ENCODE data around the gene LIPE. TPM values are rescaled to one million over a fixed set of nuclear protein-coding genes. Genes with fewer than 3 reads are reported as not detected.

Gene LIPE
- total RNA-seq, 1 experiment from 2014 or later = not detected

DNA sequence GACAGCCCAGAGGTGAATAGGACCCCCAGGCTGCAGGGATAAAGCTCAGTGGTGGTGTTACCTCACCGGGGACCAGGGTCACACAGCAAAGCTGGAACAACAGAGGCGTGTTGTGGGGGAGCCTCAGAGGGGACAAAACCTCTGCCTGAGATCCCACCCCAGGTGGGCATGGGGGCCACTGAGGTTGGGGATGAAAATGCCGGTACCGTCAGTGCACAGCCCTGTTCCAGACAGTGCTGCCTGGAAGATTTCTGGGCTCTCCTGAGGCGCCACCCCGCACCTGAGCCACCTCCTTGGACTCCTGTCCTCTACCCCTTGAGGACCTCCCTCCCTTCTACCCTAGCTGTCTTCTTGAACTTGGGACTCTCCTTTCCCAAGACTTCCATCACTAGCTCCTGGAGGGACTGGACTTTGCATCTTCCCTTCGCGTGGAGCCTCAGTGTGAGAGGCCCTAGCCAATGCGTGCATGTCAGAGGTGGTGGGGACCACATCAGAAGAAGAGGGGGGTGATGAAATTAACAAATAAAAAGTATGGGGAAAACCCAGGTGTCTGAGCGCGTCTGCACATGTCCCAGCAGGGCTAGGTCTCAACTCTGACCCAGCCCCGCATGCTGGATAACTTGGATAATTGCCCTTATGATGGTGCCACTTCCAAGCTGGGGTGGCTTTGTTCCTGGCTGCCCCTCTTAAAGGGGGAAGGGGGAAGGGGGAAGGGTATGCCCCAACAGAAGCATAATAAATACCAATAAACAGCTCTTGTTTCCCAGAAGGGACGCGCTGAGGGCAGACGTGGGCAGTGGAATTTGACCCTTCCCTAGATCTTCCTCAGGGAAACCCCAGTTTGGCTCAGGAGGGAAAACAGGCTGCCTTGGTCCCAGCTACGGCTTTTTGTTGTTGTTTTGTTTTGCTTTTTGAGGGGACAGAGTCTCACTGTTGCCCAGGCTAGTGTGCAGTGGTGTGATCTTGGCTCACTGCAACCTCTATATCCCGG, 48.7 kb downstream of the LIPE start:
- peaks cover 30% of the 10 kb centered on the region for H3K27me3 ChIP-seq
- no peak for DNase-seq
- no peak overlapping the region for H3K4me3 ChIP-seq
- H3K9me3 ChIP-seq = no peaks in the 10 kb centered on the region
- H3K36me3 ChIP-seq = no peaks in the 10 kb centered on the region

DNA sequence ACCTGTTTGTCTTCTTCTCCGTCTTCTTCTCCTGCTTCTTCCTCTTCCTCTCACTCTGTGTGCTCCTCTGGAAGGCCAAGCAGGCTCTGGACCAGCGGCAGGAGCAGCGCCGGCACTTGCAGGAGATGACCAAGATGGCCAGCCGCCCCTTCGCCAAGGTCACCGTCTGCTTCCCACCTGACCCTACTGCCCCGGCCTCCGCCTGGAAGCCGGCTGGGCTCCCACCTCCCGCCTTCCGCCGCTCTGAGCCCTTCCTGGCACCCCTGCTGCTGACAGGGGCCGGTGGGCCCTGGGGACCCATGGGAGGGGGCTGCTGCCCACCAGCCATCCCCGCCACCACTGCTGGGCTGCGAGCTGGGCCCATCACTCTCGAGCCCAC, 51.0 kb downstream of the LIPE start:
- H3K4me3 ChIP-seq = no peak overlapping the region
- no peaks in the 10 kb centered on the region for H3K36me3 ChIP-seq
- no peak for DNase-seq

DNA sequence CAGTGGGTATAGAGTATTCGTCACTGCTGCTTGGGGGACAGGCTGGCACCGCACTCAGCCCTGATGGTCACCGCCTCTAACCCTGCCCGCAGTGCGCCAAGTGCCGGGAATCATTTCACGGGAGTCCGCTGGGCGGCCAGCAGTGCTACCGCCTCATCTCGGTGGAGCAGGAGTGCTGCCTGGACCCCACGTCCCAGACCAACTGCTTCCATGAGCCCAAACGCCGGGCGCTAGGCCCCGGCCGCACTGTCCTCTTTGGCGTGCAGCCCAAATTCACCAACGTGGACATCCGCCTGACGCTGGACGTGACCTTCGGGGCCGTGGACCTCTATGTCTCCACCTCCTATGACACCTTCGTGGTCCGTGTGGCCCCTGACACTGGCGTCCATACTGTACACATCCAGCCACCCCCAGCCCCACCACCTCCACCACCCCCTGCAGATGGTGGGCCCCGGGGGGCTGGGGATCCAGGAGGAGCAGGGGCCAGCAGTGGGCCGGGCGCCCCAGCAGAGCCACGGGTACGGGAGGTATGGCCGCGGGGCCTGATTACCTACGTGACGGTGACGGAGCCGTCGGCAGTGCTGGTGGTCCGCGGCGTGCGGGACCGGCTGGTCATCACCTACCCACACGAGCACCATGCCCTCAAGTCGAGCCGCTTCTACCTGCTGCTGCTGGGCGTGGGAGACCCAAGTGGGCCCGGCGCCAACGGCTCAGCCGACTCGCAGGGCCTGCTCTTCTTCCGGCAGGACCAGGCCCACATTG, 51.6 kb downstream of the LIPE start:
- no peak for DNase-seq
- no peaks in the 10 kb centered on the region for H3K36me3 ChIP-seq
- peaks cover 20% of the 10 kb centered on the region for H3K27me3 ChIP-seq
- no peaks in the 10 kb centered on the region for H3K9me3 ChIP-seq
- H3K4me3 ChIP-seq = no peak overlapping the region

More for the DNA sequence above, 51.0 kb downstream of the LIPE start:
- Histone ChIP-seq H3K27me3 (peaks cover 25% of the 10 kb centered on the region), H3K9me3 (no peaks in the 10 kb centered on the region)

- no peaks in the 10 kb centered on the region for H3K36me3 ChIP-seq
Observed at GRCh38 chr19:42374826-42375376, 52.3 kb downstream of the LIPE start.

GRCh38 chr19:42370626-42371175, 56.5 kb downstream of the LIPE start:
- DNase-seq = no peak

More at GRCh38 chr19:42374826-42375376, 52.3 kb downstream of the LIPE start:
- Histone ChIP-seq H3K4me3 (no peak overlapping the region), H3K27me3 (peaks cover 13% of the 10 kb centered on the region), H3K9me3 (no peaks in the 10 kb centered on the region)
- no peak for DNase-seq

GRCh38 chr19:42370068-42370520, 57.1 kb downstream of the LIPE start:
- no peak for DNase-seq
- Histone ChIP-seq H3K27me3 (no peaks in the 10 kb centered on the region), H3K9me3 (no peaks in the 10 kb centered on the region; the same call in 1 of the 2 replicates), H3K4me3 (no peak overlapping the region), H3K36me3 (peaks cover 8% of the 10 kb centered on the region)

More at GRCh38 chr19:42370626-42371175, 56.5 kb downstream of the LIPE start:
- no peaks in the 10 kb centered on the region; the same call in 1 of the 2 replicates for H3K9me3 ChIP-seq
- no peak overlapping the region for H3K4me3 ChIP-seq
- peaks cover 7% of the 10 kb centered on the region; the same call in 1 of the 2 replicates for H3K36me3 ChIP-seq
- no peaks in the 10 kb centered on the region for H3K27me3 ChIP-seq

DNA sequence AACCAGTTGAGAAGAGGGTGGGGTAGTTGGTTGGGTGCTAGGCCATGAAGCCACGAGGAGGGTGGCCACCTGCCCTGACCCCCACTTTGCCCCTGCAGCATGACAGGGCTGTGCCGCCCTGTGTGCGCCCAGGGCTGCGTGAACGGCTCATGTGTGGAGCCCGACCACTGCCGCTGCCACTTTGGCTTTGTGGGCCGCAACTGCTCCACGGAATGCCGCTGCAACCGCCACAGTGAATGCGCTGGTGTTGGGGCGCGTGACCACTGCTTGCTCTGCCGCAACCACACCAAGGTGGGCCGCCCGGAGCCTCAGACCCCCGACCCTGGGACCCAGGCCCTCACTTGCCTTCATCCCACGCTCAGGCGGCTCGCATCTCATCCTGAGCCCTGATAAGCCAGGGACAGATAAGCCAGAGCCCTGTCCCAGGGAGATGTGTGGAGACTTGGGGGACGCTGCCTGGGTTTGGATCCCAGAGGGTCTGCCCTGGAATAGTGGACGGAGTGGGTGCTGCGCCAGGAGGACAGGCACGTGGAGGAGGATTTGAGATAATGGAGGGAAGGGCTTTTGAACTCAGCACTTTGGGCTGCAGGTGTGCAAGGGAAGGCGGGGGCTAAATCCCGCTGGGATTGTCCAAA, 57.6 kb downstream of the LIPE start:
- Histone ChIP-seq H3K36me3 (peaks cover 14% of the 10 kb centered on the region), H3K27me3 (no peaks in the 10 kb centered on the region), H3K9me3 (no peaks in the 10 kb centered on the region; the same call in 1 of the 2 replicates), H3K4me3 (no peak overlapping the region)
- DNase-seq = no peak

DNA sequence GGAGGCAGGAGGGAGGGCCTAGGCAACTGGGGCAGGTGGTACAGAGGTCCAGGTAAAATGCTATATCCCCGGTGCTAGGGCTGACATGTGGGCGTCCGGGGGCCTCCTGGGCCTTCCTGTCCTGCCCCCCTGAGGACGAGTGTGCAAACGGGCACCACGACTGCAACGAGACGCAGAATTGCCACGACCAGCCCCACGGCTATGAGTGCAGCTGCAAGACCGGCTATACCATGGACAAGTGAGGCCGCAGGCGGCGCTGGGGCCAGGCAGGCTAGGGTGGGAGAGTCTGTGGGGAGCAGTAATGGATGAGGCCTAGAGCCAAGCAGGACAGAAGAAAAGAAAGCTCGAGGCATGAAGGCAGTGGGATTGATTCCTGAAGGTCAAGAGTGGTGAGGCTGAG, 58.4 kb downstream of the LIPE start:
- Histone ChIP-seq H3K4me3 (no peak overlapping the region), H3K9me3 (peaks cover 6% of the 10 kb centered on the region), H3K36me3 (peaks cover 21% of the 10 kb centered on the region), H3K27me3 (no peaks in the 10 kb centered on the region)
- DNase-seq = no peak

DNA sequence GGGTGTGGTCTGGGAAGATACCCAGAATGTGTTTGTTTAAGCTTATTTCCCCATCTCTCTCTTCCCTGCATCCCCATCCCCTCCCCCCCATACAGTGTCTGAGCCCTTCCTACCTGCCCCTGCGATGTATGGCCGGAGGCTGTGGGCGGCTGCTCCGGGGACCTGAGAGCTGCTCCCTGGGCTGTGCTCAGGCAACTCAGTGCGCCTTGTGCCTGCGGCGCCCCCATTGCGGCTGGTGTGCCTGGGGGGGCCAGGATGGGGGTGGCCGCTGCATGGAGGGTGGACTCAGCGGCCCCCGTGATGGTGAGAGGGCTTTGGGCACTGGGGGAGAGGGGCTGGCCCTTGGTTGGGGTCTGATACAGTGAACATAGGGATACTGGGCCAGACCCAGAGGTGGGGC, 58.8 kb downstream of the LIPE start:
- Histone ChIP-seq H3K36me3 (peaks cover 26% of the 10 kb centered on the region), H3K4me3 (no peak overlapping the region), H3K9me3 (peaks cover 8% of the 10 kb centered on the region), H3K27me3 (no peaks in the 10 kb centered on the region)
- DNase-seq = no peak

GRCh38 chr19:42367929-42368328, 59.3 kb downstream of the LIPE start:
- peaks cover 12% of the 10 kb centered on the region for H3K9me3 ChIP-seq
- no peaks in the 10 kb centered on the region for H3K27me3 ChIP-seq
- no peak overlapping the region for H3K4me3 ChIP-seq
- DNase-seq = no peak
- H3K36me3 ChIP-seq = peaks cover 30% of the 10 kb centered on the region

DNA sequence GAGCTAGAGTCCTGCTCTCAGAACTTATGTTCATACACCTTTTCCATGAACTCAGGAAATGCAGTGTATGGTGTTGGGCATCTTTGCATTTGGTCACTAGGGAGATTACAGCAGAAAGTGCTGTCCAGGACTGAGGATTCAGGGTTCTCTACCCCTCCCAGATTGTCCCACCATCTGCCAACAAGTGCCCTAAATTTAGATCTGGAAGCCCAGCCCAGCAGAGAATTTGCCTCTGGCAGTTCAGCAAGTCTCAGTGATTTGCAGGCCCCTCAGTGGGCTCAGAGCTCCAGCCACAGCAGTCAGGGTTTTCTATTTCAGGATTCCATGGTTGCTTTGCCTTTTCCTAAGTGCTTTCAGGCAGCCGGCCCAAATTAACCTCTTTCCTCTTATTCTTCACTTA, 60.5 kb downstream of the LIPE start:
- H3K4me3 ChIP-seq = no peak overlapping the region
- DNase-seq = no peak
- peaks cover 34% of the 10 kb centered on the region for H3K36me3 ChIP-seq
- no peaks in the 10 kb centered on the region for H3K27me3 ChIP-seq
- H3K9me3 ChIP-seq = peaks cover 12% of the 10 kb centered on the region

- no peak for DNase-seq
Observed at GRCh38 chr19:42363614-42364346, 63.4 kb downstream of the LIPE start.

GRCh38 chr19:42362891-42363440, 64.2 kb downstream of the LIPE start:
- Histone ChIP-seq H3K27me3 (no peaks in the 10 kb centered on the region), H3K4me3 (no peak overlapping the region), H3K36me3 (peaks cover 39% of the 10 kb centered on the region), H3K9me3 (peaks cover 12% of the 10 kb centered on the region)
- DNase-seq = no peak

More at GRCh38 chr19:42363614-42364346, 63.4 kb downstream of the LIPE start:
- H3K9me3 ChIP-seq = peaks cover 12% of the 10 kb centered on the region
- no peaks in the 10 kb centered on the region for H3K27me3 ChIP-seq
- H3K4me3 ChIP-seq = no peak overlapping the region
- peaks cover 39% of the 10 kb centered on the region for H3K36me3 ChIP-seq

DNA sequence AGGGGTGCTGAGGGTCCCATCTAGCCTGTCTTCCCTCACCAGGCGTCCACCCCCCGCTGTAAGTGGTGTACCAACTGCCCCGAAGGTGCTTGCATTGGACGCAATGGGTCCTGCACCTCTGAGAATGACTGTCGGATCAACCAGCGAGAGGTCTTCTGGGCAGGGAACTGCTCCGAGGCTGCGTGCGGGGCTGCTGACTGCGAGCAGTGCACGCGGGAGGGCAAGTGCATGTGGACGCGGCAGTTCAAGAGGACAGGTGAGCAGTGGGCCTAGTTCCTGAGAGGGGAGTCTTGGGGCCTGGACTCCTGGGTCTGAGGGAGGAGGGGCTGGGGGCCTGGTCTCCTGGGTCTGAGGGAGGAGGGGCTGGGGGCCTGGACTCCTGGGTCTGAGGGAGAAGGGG, 64.8 kb downstream of the LIPE start:
- Histone ChIP-seq H3K36me3 (peaks cover 35% of the 10 kb centered on the region), H3K27me3 (no peaks in the 10 kb centered on the region), H3K4me3 (no peak overlapping the region), H3K9me3 (peaks cover 12% of the 10 kb centered on the region)
- no peak for DNase-seq

- DNase-seq = no peak
- peaks cover 12% of the 10 kb centered on the region for H3K9me3 ChIP-seq
- no peak overlapping the region for H3K4me3 ChIP-seq
- H3K36me3 ChIP-seq = peaks cover 33% of the 10 kb centered on the region
- H3K27me3 ChIP-seq = no peaks in the 10 kb centered on the region
Observed at GRCh38 chr19:42361545-42361910, 65.7 kb downstream of the LIPE start.

Data from MG63 (cell line).